NB4 (cell line): ENCODE measurements around the gene PAM16.

Experiments
- MYC ChIP-seq: IDR thresholded peaks from 2 replicates; pipeline ENCODE4 v1.6.1; 2011; ENCODE audit warnings: low read depth, low read length
- POLR2A ChIP-seq: IDR thresholded peaks from 2 replicates; pipeline ENCODE4 v1.6.1; 2011; ENCODE audit warnings: mild to moderate bottlenecking; ENCODE audit not compliant: insufficient read length; ENCODE audit errors: extremely low read depth
- TF ChIP-seq, protein P1 (sequence below): IDR thresholded peaks from one replicate; pipeline ENCODE4 v1.5.1; 2012; ENCODE audit warnings: low read depth, low read length
- TF ChIP-seq, protein P2 (sequence below): IDR thresholded peaks from 2 replicates; pipeline ENCODE4 v1.6.1; 2011; ENCODE audit warnings: low read depth, low read length

DNA sequence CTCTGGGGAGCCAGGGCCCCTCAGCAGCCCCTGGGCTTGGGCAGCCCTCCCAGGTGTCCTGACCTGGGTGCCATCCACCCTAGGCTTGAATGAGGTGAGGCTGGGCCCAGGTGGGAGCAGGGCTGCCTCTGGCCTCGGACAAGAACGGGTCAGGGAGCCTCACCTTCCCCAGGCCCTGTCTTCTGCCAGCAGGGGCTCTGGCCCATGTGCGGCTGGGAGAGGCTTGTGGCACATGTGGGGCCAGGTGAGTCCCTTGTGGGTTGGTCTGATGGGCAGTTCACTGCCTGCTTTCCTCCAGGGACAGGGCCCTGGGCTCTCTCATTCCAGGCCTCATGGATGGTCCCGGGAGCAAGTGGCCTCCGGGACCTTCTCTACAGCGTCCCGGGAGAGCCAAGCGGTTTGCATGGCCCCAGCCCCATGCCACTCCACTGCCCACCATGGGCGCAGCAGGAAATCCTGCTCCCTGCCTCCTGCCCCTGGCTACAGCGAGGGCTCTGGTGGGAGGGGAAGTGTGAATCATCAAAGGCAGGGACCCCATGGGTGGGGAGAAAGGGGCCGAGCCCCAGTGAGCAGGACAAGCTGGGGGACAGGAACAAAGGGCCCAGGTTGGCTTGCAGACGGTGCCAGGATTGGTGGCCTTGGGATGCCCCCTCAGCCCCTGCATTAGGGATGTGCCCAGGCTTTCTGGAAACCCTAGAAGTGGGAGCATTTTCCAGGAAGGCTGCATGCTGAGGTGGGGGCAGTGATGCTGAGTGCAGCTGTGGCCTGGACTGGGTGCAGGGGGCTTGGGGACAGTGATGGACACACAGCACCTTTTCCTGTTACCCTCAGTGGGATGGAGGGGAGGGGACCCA, 32.7 kb upstream of the PAM16 start:
- TF ChIP-seq, protein P1, sequence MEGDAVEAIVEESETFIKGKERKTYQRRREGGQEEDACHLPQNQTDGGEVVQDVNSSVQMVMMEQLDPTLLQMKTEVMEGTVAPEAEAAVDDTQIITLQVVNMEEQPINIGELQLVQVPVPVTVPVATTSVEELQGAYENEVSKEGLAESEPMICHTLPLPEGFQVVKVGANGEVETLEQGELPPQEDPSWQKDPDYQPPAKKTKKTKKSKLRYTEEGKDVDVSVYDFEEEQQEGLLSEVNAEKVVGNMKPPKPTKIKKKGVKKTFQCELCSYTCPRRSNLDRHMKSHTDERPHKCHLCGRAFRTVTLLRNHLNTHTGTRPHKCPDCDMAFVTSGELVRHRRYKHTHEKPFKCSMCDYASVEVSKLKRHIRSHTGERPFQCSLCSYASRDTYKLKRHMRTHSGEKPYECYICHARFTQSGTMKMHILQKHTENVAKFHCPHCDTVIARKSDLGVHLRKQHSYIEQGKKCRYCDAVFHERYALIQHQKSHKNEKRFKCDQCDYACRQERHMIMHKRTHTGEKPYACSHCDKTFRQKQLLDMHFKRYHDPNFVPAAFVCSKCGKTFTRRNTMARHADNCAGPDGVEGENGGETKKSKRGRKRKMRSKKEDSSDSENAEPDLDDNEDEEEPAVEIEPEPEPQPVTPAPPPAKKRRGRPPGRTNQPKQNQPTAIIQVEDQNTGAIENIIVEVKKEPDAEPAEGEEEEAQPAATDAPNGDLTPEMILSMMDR: no peak
- TF ChIP-seq POLR2A (no peak), MYC (no peak)
- TF ChIP-seq, protein P2, sequence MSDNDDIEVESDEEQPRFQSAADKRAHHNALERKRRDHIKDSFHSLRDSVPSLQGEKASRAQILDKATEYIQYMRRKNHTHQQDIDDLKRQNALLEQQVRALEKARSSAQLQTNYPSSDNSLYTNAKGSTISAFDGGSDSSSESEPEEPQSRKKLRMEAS: no peak
